H1 (cell line): ENCODE results near the gene SLC15A3. TPM values are rescaled to one million over a fixed set of nuclear protein-coding genes. Genes with fewer than 3 reads are reported as not detected.

Experiments used
- CTCF ChIA-PET: fragments of 300-600 bp; sonication (Branson Sonifier 250); formaldehyde crosslinking; loops from one replicate; lab custom pipeline; 2021; ENCODE audit not compliant: partially characterized antibody; lab: Charles Lee
- POLR2A ChIA-PET: fragments of 300-600 bp; sonication (Branson Sonifier 250); formaldehyde crosslinking; loops from one replicate; lab custom pipeline; 2021; ENCODE audit warnings: inconsistent platforms; ENCODE audit not compliant: partially characterized antibody; lab: Charles Lee
- DNase-seq, 2 experiments: peaks; one replicate each; pipeline versions ENCODE4 v3.0.0 to v3.0.0-alpha.2; 2010 to 2022; ENCODE audit warnings: low spot score in 2 of 2, low read depth in 1 of 2, mixed read lengths in 1 of 2
- FAIRE-seq: peaks from 2 replicates; lab custom pipeline; 2011; peaks lifted over from hg19 to GRCh38; lab: Jason Lieb, UNC
- H2AFZ ChIP-seq: 2 replicates; pipeline ENCODE4 v1.8.1; 2012; ENCODE audit warnings: low read length, inconsistent platforms
- H2AK5ac ChIP-seq: 2 replicates; pipeline ENCODE4 v1.6.1; 2013; ENCODE audit warnings: low read depth, low read length
- H2BK120ac ChIP-seq: replicated peaks from 2 replicates; pipeline ENCODE3; 2013; ENCODE audit warnings: low read depth, low read length, inconsistent platforms
- H2BK12ac ChIP-seq: 2 replicates; pipeline ENCODE4 v1.6.1; 2013; ENCODE audit warnings: low read depth, low read length
- H2BK15ac ChIP-seq: 2 replicates; pipeline ENCODE4 v1.6.1; 2013; ENCODE audit warnings: low read length
- H2BK20ac ChIP-seq: 2 replicates; pipeline ENCODE4 v1.6.1; 2013; ENCODE audit warnings: low read length
- H2BK5ac ChIP-seq: 2 replicates; pipeline ENCODE4 v1.6.1; 2013; ENCODE audit warnings: low read depth, low read length
- H3K14ac ChIP-seq: 2 replicates; pipeline ENCODE4 v1.6.1; 2013; ENCODE audit warnings: inconsistent platforms; ENCODE audit not compliant: insufficient read length
- H3K18ac ChIP-seq: 2 replicates; pipeline ENCODE4 v1.6.1; 2013; ENCODE audit warnings: low read length; ENCODE audit errors: extremely low read depth
- H3K23ac ChIP-seq: 2 replicates; pipeline ENCODE4 v1.6.1; 2013; ENCODE audit warnings: inconsistent platforms; ENCODE audit not compliant: insufficient read length
- H3K23me2 ChIP-seq: 2 replicates; pipeline ENCODE4 v1.6.1; 2013; ENCODE audit warnings: low read depth, low read length
- H3K27ac ChIP-seq: 2 replicates; pipeline ENCODE4 v1.6.1; 2011; ENCODE audit warnings: low read depth, low read length, inconsistent platforms
- H3K27me3 ChIP-seq, 4 experiments: replicated peaks in 1 of 4; 1 replicate in 1 of 4; 2 replicates in 3 of 4; pipeline versions ENCODE4 v1.6.1 to v1.8.1; 2011 to 2013; ENCODE audit warnings: low read length in 3 of 4, mild to moderate bottlenecking in 3 of 4, inconsistent platforms in 2 of 4, mixed read lengths in 2 of 4, moderate library complexity in 1 of 4; ENCODE audit not compliant: control insufficient read depth in 3 of 4, insufficient read depth in 3 of 4; ENCODE audit errors: extremely low read depth in 1 of 4
- H3K36me3 ChIP-seq, 4 experiments: 2 replicates each; pipeline versions ENCODE4 v1.6.1 to v1.8.1; 2011 to 2013; ENCODE audit warnings: mild to moderate bottlenecking in 4 of 4, low read length in 3 of 4, moderate library complexity in 2 of 4, control low read depth in 1 of 4, inconsistent platforms in 1 of 4; ENCODE audit not compliant: insufficient read depth in 4 of 4, control insufficient read depth in 2 of 4
- H3K4ac ChIP-seq: replicated peaks from 2 replicates; pipeline ENCODE3; 2013; ENCODE audit warnings: low read length, low read depth, mixed read lengths, inconsistent platforms; ENCODE audit not compliant: insufficient read length
- H3K4me1 ChIP-seq, 4 experiments: replicated peaks in 1 of 4; 1 replicate in 1 of 4; 2 replicates in 3 of 4; pipeline versions ENCODE4 v1.6.1 to v1.8.1; 2011 to 2013; ENCODE audit warnings: low read length in 3 of 4, inconsistent platforms in 2 of 4, mixed read lengths in 1 of 4; ENCODE audit not compliant: insufficient read depth in 4 of 4, control insufficient read depth in 3 of 4
- H3K4me2 ChIP-seq, 2 experiments: 2 replicates each; pipeline versions ENCODE4 v1.6.1 to v1.8.1; 2011 to 2013; ENCODE audit warnings: low read depth in 2 of 2, low read length in 2 of 2, control low read depth in 1 of 2, inconsistent platforms in 1 of 2, mild to moderate bottlenecking in 1 of 2; ENCODE audit not compliant: insufficient read depth in 1 of 2
- H3K4me3 ChIP-seq, 4 experiments: fragments of 200-600, 300-600 bp in 1 of 4; sonication (generic), shearing (Covaris generic), sonication (Bioruptor Twin) in 1 of 4; 2 replicates each; pipeline versions ENCODE4 v1.5.1 to v1.8.1; 2011 to 2016; ENCODE audit warnings: low read length in 4 of 4, low read depth in 3 of 4, control low read depth in 2 of 4, inconsistent platforms in 2 of 4, mild to moderate bottlenecking in 2 of 4, mixed read lengths in 1 of 4, moderate library complexity in 1 of 4; ENCODE audit not compliant: insufficient read depth in 2 of 4; ENCODE audit errors: extremely low read depth in 1 of 4
- H3K56ac ChIP-seq: replicated peaks from 2 replicates; pipeline ENCODE3; 2013; ENCODE audit warnings: low read depth, mild to moderate bottlenecking, mixed read lengths, low read length, inconsistent platforms; ENCODE audit not compliant: insufficient read length
- H3K79me1 ChIP-seq: 2 replicates; pipeline ENCODE4 v1.6.1; 2013; ENCODE audit warnings: low read depth, low read length, control low read depth
- H3K79me2 ChIP-seq, 2 experiments: 2 replicates each; pipeline versions ENCODE4 v1.6.1 to v1.8.1; 2012 to 2013; ENCODE audit warnings: low read length in 2 of 2, mild to moderate bottlenecking in 2 of 2, inconsistent platforms in 1 of 2; ENCODE audit not compliant: insufficient read depth in 2 of 2, control insufficient read depth in 1 of 2
- H3K9ac ChIP-seq, 4 experiments: replicated peaks in 1 of 4; 1 replicate in 1 of 4; 2 replicates in 3 of 4; pipeline versions ENCODE4 v1.6.1 to v1.8.1; 2011 to 2013; ENCODE audit warnings: low read depth in 3 of 4, low read length in 3 of 4, control low read depth in 2 of 4, mild to moderate bottlenecking in 2 of 4, moderate library complexity in 2 of 4, inconsistent platforms in 1 of 4; ENCODE audit errors: extremely low read depth in 1 of 4
- H3K9me3 ChIP-seq, 2 experiments: 2 replicates each; pipeline versions ENCODE4 v1.6.1 to v1.8.1; 2012 to 2013; ENCODE audit warnings: mild to moderate bottlenecking in 2 of 2, moderate library complexity in 2 of 2, control low read depth in 1 of 2, inconsistent platforms in 1 of 2, low read depth in 1 of 2, low read length in 1 of 2, mixed read lengths in 1 of 2; ENCODE audit not compliant: insufficient read depth in 2 of 2
- H4K20me1 ChIP-seq, 2 experiments: replicated peaks in 1 of 2; 2 replicates each; pipeline versions ENCODE3 to v1.8.1; 2011 to 2013; ENCODE audit warnings: inconsistent platforms in 2 of 2, low read length in 2 of 2, mild to moderate bottlenecking in 1 of 2; ENCODE audit not compliant: insufficient read depth in 2 of 2, control insufficient read depth in 1 of 2
- H4K5ac ChIP-seq: 2 replicates; pipeline ENCODE4 v1.6.1; 2013; ENCODE audit warnings: low read length, low read depth, mixed read lengths, inconsistent platforms; ENCODE audit not compliant: insufficient read length
- H4K8ac ChIP-seq: 2 replicates; pipeline ENCODE4 v1.8.0; 2013; ENCODE audit warnings: mild to moderate bottlenecking, moderate library complexity, low read length, inconsistent platforms; ENCODE audit not compliant: insufficient read depth; ENCODE audit errors: extremely low read depth
- H4K91ac ChIP-seq: replicated peaks from 2 replicates; pipeline ENCODE3; 2013; ENCODE audit warnings: low read length, mixed read lengths, inconsistent platforms; ENCODE audit not compliant: insufficient read length
- CHD1 ChIP-seq: IDR thresholded peaks from 2 replicates; pipeline ENCODE4 v1.6.1; 2012; ENCODE audit warnings: low read depth, low read length, improper control_type of control experiment
- USF2 ChIP-seq: IDR thresholded peaks from 2 replicates; pipeline ENCODE4 v1.6.1; 2011; ENCODE audit warnings: low read length, improper control_type of control experiment
- WGBS, 2 experiments: shearing (Covaris generic) in 1 of 2; methylation state at CpG; one replicate each; pipeline versions ENCODE4 v1.1.6 to v1.1.7; 2013 to 2015; ENCODE audit warnings: low lambda C conversion rate in 2 of 2, mixed read lengths in 2 of 2, inconsistent platforms in 1 of 2, low coverage in 1 of 2, missing lambda C conversion rate in 1 of 2; ENCODE audit not compliant: insufficient replicate concordance in 2 of 2, insufficient coverage in 1 of 2, insufficient read length in 1 of 2; ENCODE audit errors: extremely low coverage in 1 of 2, missing lambda C conversion rate in 1 of 2; 5-methylcytosine and 5-hydroxymethylcytosine counted together
- polyA plus RNA-seq, 7 experiments: library from polyadenylated mRNA; depleted of rRNA in 3 of 7; stranded (reverse) in 5 of 7; unstranded in 2 of 7; fragments of >200 nt in 5 of 7; fragments of 200-250 nt in 2 of 7; gene quantifications; 1 replicate in 5 of 7; 2 replicates in 1 of 7; 4 replicates in 1 of 7; pipeline versions ENCODE4 v1.2.1 to v1.2.3, GENCODE V29; 2011 to 2013; ENCODE audit warnings: missing spikeins in 2 of 7, mixed read lengths in 2 of 7
- total RNA-seq: library from RNA; stranded (reverse); fragmentation: NEBNext Ultra II Directional; extraction: Animal tissue kit (Norgen Biotek cat#: 25700); gene quantifications from 2 replicates; pipeline ENCODE4 v1.2.1, GENCODE V29; 2021

SLC15A3 gene
- total and polyA plus RNA-seq, 2 of the 8 experiments (the other 6 are each of a cell fraction or from before 2014, with no cell fraction given) = 25.8 to 31.0 TPM

DNA sequence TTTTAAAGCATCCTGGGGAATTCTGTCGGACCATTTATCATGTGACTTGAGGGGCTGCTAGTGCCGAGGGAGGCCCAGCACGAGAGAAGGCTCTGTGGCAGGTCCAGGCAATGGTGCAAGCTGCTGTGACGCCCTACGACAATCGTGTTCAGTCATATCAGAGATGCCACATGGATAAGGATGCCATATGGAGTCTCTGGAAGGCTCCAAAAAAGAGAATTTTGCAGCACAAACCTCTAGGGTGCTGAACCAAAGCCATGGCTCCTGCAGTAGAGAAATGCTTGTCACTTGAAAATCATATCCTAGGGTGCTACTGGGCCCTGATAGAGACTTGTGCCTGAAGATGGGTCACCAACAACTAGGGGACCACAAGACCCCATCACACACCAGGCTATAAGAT, 12.8 kb upstream of the SLC15A3 start:
- Histone ChIP-seq H3K23me2 (no peaks in the 10 kb centered on the region), H3K9ac (no peak overlapping the region), H2AFZ (no peak overlapping the region), H2BK20ac (no peak overlapping the region), H2BK120ac (no peak overlapping the region), H3K79me2 (no peaks in the 10 kb centered on the region), H2BK12ac (no peak overlapping the region), H3K14ac (no peak overlapping the region), H3K23ac (no peak overlapping the region), H2BK15ac (no peak overlapping the region), H3K79me1 (no peaks in the 10 kb centered on the region), H2BK5ac (no peak overlapping the region), H4K91ac (no peak overlapping the region), H3K27me3 (no peaks in the 10 kb centered on the region; a peak in 1 of 7 replicates), H3K4me3 (no peak overlapping the region), H3K56ac (no peak overlapping the region), H4K5ac (no peak overlapping the region), H3K4me1 (no peaks in the 10 kb centered on the region), H2AK5ac (no peak overlapping the region), H3K18ac (no peak overlapping the region), H4K8ac (no peak overlapping the region), H3K4me2 (no peak overlapping the region), H3K9me3 (no peaks in the 10 kb centered on the region; a peak in 1 of 4 replicates), H3K27ac (no peak overlapping the region), H3K36me3 (no peaks in the 10 kb centered on the region), H4K20me1 (no peaks in the 10 kb centered on the region), H3K4ac (no peak overlapping the region)
- FAIRE-seq = no peak
- 88% methylated on average over 6 of the region's 6 CpGs; no CpG with 5 or more reads in 1 of the 2 experiments for WGBS, 2 experiments
- ChIA-PET POLR2A (no interaction called here), CTCF (interaction anchor here (1.2 to 2.6 kb wide), 3 partner anchors 20 to 157 kb away, joined by 3 to 6 read pairs (median 4); no protein-coding TSS in a partner anchor)
- no peak for DNase-seq
- TF ChIP-seq USF2 (no peak), CHD1 (no peak)
